Thyroid gland (tissue), 4 donors: ENCODE data around the gene SIDT1.

Source experiments
- CTCF ChIP-seq, 6 experiments: fragments of 200-600 bp in 3 of 6; fragments of 450-650 bp in 3 of 6; sonication (generic) in 3 of 6; IDR thresholded peaks; one replicate each; pipeline ENCODE4 v1.5.1; 2016 to 2019; ENCODE audit warnings: antibody characterized with exemption in 6 of 6, mild to moderate bottlenecking in 2 of 6, inconsistent platforms in 1 of 6, moderate library complexity in 1 of 6
- POLR2A ChIP-seq, 2 donors: fragments of 450-650 bp; IDR thresholded peaks; one replicate each; pipeline ENCODE4 v1.6.1; 2017; ENCODE audit warnings: antibody characterized with exemption in 2 of 2, mild to moderate bottlenecking in 2 of 2, moderate library complexity in 1 of 2

- TF ChIP-seq POLR2A (IDR thresholded peaks at IDR 0.05) = no peak
- TF ChIP-seq CTCF (IDR thresholded peaks at IDR 0.05) = peak; percentile 64 to 89 (median 76)
Observed at GRCh38 chr3:113626503-113627371, 94.4 kb downstream of the SIDT1 start.
